DND-41 (cell line): ENCODE measurements around the gene CREBZF.

Experiments used
- EZH2 ChIP-seq: IDR thresholded peaks from 3 replicates; pipeline ENCODE4 v1.6.1; 2012; ENCODE audit warnings: borderline replicate concordance, low read depth, mild to moderate bottlenecking, moderate library complexity, low read length, inconsistent platforms; ENCODE audit not compliant: severe bottlenecking
- TF ChIP-seq, protein P1 (sequence below): IDR thresholded peaks from 2 replicates; pipeline ENCODE4 v1.5.1; 2012; ENCODE audit warnings: borderline replicate concordance, low read length, moderate library complexity, mild to moderate bottlenecking; ENCODE audit not compliant: poor library complexity, severe bottlenecking; ENCODE audit errors: extremely low read depth

DNA sequence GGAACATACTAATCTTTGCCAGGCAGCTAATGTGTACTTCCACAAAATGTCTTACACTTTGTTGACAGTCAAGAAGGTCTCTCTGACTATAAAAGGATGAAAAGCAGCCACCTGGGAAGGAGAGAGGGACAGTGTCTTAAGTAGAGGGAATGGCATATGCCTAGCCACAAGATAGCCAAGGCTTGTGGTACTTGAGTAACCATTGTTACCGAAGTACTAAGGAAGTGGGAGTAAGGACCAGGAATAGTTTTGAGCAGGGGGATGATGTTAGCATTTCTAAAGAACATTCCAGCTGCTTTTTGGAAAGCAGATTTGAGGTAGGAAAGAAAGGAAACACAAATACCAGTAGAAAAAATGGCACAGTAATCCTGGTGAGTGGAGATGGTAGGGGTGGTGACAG is 13.8 kb downstream of the CREBZF start:
- TF ChIP-seq, protein P1, sequence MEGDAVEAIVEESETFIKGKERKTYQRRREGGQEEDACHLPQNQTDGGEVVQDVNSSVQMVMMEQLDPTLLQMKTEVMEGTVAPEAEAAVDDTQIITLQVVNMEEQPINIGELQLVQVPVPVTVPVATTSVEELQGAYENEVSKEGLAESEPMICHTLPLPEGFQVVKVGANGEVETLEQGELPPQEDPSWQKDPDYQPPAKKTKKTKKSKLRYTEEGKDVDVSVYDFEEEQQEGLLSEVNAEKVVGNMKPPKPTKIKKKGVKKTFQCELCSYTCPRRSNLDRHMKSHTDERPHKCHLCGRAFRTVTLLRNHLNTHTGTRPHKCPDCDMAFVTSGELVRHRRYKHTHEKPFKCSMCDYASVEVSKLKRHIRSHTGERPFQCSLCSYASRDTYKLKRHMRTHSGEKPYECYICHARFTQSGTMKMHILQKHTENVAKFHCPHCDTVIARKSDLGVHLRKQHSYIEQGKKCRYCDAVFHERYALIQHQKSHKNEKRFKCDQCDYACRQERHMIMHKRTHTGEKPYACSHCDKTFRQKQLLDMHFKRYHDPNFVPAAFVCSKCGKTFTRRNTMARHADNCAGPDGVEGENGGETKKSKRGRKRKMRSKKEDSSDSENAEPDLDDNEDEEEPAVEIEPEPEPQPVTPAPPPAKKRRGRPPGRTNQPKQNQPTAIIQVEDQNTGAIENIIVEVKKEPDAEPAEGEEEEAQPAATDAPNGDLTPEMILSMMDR = no peak
- TF ChIP-seq EZH2 = no peak
